ENCODE results near the gene KMT2C. TPM values are rescaled to one million over a fixed set of nuclear protein-coding genes. Genes with fewer than 3 reads are reported as not detected.
A peak's percentile ranks its signal among the peaks of the same experiment; 100 is the strongest.

Gene KMT2C
- total RNA-seq, 8 experiments from 2014 or later, result 27.8 to 64.0 (median 35.8) TPM

DNA sequence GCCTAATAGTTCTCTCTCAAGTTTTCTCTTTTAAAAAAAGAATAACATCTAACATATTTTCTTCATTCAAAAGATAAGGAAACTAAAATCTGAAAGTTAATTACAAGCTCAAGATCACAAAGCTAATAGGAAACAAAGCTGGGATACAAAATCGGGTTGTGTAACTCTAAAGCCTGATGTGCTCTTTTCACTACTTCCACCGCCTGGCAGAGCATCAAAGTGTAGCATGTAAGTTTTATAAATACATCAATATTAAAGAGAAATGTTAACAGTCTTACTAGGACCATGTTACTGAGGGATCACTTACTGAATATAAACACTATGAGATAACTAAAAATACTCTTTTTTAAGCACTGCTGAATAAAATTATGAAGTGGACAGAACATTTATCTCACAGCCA lies 97.2 kb downstream of the KMT2C start:
- H3K4me1 ChIP-seq (replicated peaks in 1 of 2), result peaks cover 0 to 2% of the 10 kb centered on the region in 2 donors
- H3K4me3 ChIP-seq, result no peak overlapping the region
- in situ Hi-C loops (cut with MboI; ENCODE audit: low pct_unique_long_range_greater_than_20kb in 2 of 9, low sequenced_read_pairs in 9 of 9, unreplicated experiment in 9 of 9), result loop anchor here in 1 of 9 experiments (25.0 kb wide), 1 partner anchor 374 kb away; no protein-coding TSS in a partner anchor
- 0 to 90% (median 79%) methylated on average over 1 to 2 of the region's 2 CpGs for WGBS, 10 experiments
- ATAC-seq (replicated peaks in 6 of 8), result no peak
- no peak overlapping the region for H3K27ac ChIP-seq

- Histone ChIP-seq H3K4me1 (replicated peaks in 1 of 2) (peaks cover 0 to 2% of the 10 kb centered on the region in 2 donors), H3K27ac (no peak overlapping the region), H3K4me3 (no peak overlapping the region)
- peak; percentile 33 to 88 (median 71) for ATAC-seq (replicated peaks in 6 of 8)
- WGBS, 10 experiments, result 26 to 100% (median 72%) methylated on average over 1 to 4 of the region's 4 CpGs; no CpG with 5 or more reads in 4 of the 10 experiments
- in situ Hi-C loops (cut with MboI; ENCODE audit: low pct_unique_long_range_greater_than_20kb in 2 of 9, low sequenced_read_pairs in 9 of 9, unreplicated experiment in 9 of 9), result loop anchor here in 1 of 9 experiments (25.0 kb wide), 1 partner anchor 375 kb away; no protein-coding TSS in a partner anchor
These were observed 98.9 kb downstream of the KMT2C start for GRCh38 chr7:152336754-152337368.

DNA sequence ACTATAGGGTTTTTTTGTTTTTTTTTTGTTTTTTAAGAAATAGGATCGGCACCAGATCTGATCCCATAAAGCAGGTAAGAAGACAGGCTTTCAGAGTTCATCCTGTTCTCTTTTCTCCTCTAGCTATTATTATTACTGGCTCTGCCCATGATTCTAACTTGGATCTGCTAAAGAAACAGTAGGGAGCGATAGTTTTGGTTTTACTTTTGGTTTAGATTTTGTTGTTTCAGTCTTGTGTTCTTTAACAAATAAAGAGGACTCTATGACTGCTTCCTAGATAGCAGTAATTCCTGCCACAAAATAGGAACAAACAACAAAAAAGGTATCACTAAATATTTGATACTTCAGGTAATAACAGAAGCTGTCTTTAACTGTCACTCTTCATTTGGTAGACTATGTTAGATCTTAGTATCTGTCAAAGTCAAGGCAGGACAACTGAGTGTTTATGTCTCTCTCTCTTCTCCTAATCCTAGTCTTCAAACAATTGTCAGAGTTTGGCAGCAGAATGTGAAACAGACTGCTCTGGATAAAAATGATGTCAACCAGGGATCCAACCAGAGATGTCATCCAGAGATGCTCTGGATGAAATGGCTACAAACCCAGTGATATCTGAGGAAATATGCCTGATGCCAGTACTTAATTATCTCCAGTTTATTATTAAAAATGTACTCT lies 99.8 kb downstream of the KMT2C start:
- Histone ChIP-seq H3K27ac (no peak overlapping the region), H3K4me3 (no peak overlapping the region), H3K4me1 (replicated peaks in 1 of 2) (no peaks in the 10 kb centered on the region)
- WGBS, 10 experiments, result 57 to 100% (median 85%) methylated on average over 1 to 2 of the region's 2 CpGs
- in situ Hi-C loops (cut with MboI; ENCODE audit: low pct_unique_long_range_greater_than_20kb in 2 of 9, low sequenced_read_pairs in 9 of 9, unreplicated experiment in 9 of 9), result loop anchor here in 1 of 9 experiments (25.0 kb wide), 1 partner anchor 376 kb away; no protein-coding TSS in a partner anchor
- ATAC-seq (replicated peaks in 6 of 8), result peak in 1 of 8 experiments; percentile 25

GRCh38 chr7:152333134-152333533 lies 102.7 kb downstream of the KMT2C start:
- ATAC-seq (replicated peaks in 6 of 8), result no peak
- 90 to 100% (median 100%) methylated on average over 1 to 2 of the region's 2 CpGs; no CpG with 5 or more reads in 2 of the 10 experiments for WGBS, 10 experiments

DNA sequence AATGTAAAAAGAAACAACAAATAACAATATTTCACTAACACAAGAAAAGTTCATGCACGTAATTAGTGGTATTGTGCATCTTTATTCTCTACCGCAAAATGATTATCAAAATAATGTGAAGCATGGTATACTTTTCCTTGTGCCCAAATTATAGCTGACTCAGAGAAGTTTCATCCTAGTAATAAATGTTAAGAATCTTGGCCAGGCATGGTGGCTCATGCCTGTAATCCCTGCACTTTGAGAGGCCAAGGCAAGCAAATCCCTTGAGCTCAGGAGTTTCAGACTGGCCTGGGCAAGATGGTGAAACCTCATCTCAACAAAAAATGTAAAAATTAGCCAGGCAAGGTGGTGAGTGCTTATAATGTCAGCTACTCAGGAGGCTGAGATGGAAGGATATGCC lies 105.0 kb downstream of the KMT2C start:
- H3K27ac ChIP-seq, result no peak overlapping the region
- ATAC-seq (replicated peaks in 6 of 8), result no peak
- H3K4me1 ChIP-seq (replicated peaks in 1 of 2), result no peaks in the 10 kb centered on the region
- 92 to 100% (median 100%) methylated on average over 1 to 2 of the region's 2 CpGs; no CpG with 5 or more reads in 2 of the 10 experiments for WGBS, 10 experiments
- in situ Hi-C loops (cut with MboI; ENCODE audit: low pct_unique_long_range_greater_than_20kb in 2 of 9, low sequenced_read_pairs in 9 of 9, unreplicated experiment in 9 of 9), result loop anchor here in 1 of 9 experiments (25.0 kb wide), 1 partner anchor 381 kb away; no protein-coding TSS in a partner anchor
- no peak overlapping the region for H3K4me3 ChIP-seq

More at GRCh38 chr7:152333134-152333533, 102.7 kb downstream of the KMT2C start:
- Histone ChIP-seq H3K4me3 (no peak overlapping the region), H3K27ac (no peak overlapping the region), H3K4me1 (replicated peaks in 1 of 2) (no peaks in the 10 kb centered on the region)
- in situ Hi-C loops (cut with MboI; ENCODE audit: low pct_unique_long_range_greater_than_20kb in 2 of 9, low sequenced_read_pairs in 9 of 9, unreplicated experiment in 9 of 9), result loop anchor here in 1 of 9 experiments (25.0 kb wide), 1 partner anchor 379 kb away; no protein-coding TSS in a partner anchor

DNA sequence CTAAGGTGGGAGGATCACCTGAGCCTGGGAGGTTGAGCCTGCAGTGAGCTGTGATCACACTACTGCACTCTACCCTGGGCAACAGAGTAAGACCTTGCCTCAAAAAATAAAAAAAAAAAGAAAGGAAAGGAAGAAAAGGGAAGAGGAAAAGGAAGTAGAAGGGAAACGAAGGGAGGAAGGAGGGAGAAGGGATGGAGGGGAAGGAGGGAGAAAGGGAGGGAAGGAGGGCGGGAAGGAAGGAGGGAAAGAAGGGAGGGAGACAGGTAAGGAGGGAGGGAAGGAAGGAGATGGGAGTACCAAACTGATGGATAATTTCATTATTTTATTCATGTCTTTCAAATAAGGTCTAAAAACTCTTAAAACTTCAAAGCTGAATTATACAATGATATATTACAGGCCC lies 106.3 kb downstream of the KMT2C start:
- in situ Hi-C loops (cut with MboI; ENCODE audit: low pct_unique_long_range_greater_than_20kb in 2 of 9, low sequenced_read_pairs in 9 of 9, unreplicated experiment in 9 of 9), result loop anchor here in 1 of 9 experiments (25.0 kb wide), 1 partner anchor 383 kb away; no protein-coding TSS in a partner anchor
- Histone ChIP-seq H3K27ac (no peak overlapping the region), H3K4me1 (replicated peaks in 1 of 2) (no peaks in the 10 kb centered on the region), H3K4me3 (no peak overlapping the region)
- no peak for ATAC-seq (replicated peaks in 6 of 8)
- WGBS, 10 experiments, result 85 to 100% (median 100%) methylated on average over 1 of the region's 2 CpGs; no CpG with 5 or more reads in 7 of the 10 experiments

DNA sequence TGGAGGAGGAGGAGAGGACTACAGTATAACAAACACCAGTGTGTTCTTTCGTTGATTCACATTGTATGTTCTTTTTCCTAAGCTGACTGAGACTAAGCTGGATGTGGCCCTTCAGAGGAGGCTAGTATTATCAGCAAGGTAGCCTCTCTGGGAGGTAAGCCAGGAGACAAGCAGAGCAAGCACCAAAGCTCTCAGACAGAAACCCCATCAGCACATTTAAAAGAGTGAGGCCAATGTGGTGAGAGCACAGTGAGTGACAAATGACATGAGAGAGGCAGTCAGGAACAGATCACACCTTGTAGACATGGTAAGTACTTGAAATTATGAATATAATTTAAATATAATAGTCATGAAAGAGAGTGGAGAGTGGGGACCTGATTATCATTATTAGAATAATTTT lies 107.6 kb downstream of the KMT2C start:
- no peak for ATAC-seq (replicated peaks in 6 of 8)
- H3K4me3 ChIP-seq, result no peak overlapping the region
- in situ Hi-C loops (cut with MboI; ENCODE audit: low pct_unique_long_range_greater_than_20kb in 2 of 9, low sequenced_read_pairs in 9 of 9, unreplicated experiment in 9 of 9), result loop anchor here in 1 of 9 experiments (25.0 kb wide), 1 partner anchor 384 kb away; no protein-coding TSS in a partner anchor
- WGBS, 10 experiments, result 78 to 100% (median 100%) methylated on average over 1 of the region's 1 CpG; no CpG with 5 or more reads in 4 of the 10 experiments
- no peak overlapping the region for H3K27ac ChIP-seq
- H3K4me1 ChIP-seq (replicated peaks in 1 of 2), result no peaks in the 10 kb centered on the region

- no peak for ATAC-seq (replicated peaks in 6 of 8)
- H3K4me3 ChIP-seq, result no peak overlapping the region
- H3K4me1 ChIP-seq (replicated peaks in 1 of 2), result peaks cover 0 to 3% of the 10 kb centered on the region in 2 donors
- H3K27ac ChIP-seq, result no peak overlapping the region
- 0 to 100% (median 83%) methylated on average over 1 to 2 of the region's 2 CpGs; no CpG with 5 or more reads in 3 of the 10 experiments for WGBS, 10 experiments
- in situ Hi-C loops (cut with MboI; ENCODE audit: low pct_unique_long_range_greater_than_20kb in 2 of 9, low sequenced_read_pairs in 9 of 9, unreplicated experiment in 9 of 9), result no loop called here
These were observed 120.0 kb downstream of the KMT2C start for GRCh38 chr7:152315845-152316244.

GRCh38 chr7:152313831-152314604 lies 121.8 kb downstream of the KMT2C start:
- Histone ChIP-seq H3K27ac (no peak overlapping the region), H3K4me3 (no peak overlapping the region), H3K4me1 (replicated peaks in 1 of 2) (peaks cover 0 to 3% of the 10 kb centered on the region in 2 donors)
- in situ Hi-C loops (cut with MboI; ENCODE audit: low pct_unique_long_range_greater_than_20kb in 2 of 9, low sequenced_read_pairs in 9 of 9, unreplicated experiment in 9 of 9), result no loop called here
- ATAC-seq (replicated peaks in 6 of 8), result peak in 6 of 8 experiments; percentile 44 to 92 (median 80)
- 17 to 100% (median 80%) methylated on average over 1 of the region's 1 CpG; no CpG with 5 or more reads in 4 of the 10 experiments for WGBS, 10 experiments

GRCh38 chr7:152313217-152313616 lies 122.6 kb downstream of the KMT2C start:
- H3K4me1 ChIP-seq (replicated peaks in 1 of 2), result peaks cover 0 to 3% of the 10 kb centered on the region in 2 donors
- no peak overlapping the region for H3K4me3 ChIP-seq
- ATAC-seq (replicated peaks in 6 of 8), result no peak
- no peak overlapping the region for H3K27ac ChIP-seq
- in situ Hi-C loops (cut with MboI; ENCODE audit: low pct_unique_long_range_greater_than_20kb in 2 of 9, low sequenced_read_pairs in 9 of 9, unreplicated experiment in 9 of 9), result no loop called here

DNA sequence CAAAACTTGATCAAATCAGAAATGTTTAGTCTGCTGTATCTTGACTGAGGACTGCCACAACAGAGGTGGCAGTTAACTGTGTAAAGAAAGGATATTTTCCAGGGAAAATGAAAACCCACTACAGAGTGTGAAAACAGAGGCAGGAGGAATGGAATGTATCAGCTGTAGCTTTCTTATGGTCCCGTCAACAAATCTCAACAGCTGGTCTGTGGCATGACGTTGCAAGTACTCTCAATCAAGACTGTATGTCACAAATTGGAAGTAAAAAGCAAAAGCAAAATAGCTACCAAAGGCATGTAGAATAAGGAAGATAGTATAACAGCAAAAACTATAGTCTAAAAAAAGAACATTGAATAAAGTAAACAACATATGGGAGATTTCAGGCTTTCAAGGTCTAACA lies 123.5 kb downstream of the KMT2C start:
- in situ Hi-C loops (cut with MboI; ENCODE audit: low pct_unique_long_range_greater_than_20kb in 2 of 9, low sequenced_read_pairs in 9 of 9, unreplicated experiment in 9 of 9), result no loop called here
- Histone ChIP-seq H3K4me1 (replicated peaks in 1 of 2) (peaks cover 0 to 3% of the 10 kb centered on the region in 2 donors), H3K27ac (no peak overlapping the region), H3K4me3 (no peak overlapping the region)
- 64 to 100% (median 93%) methylated on average over 1 to 2 of the region's 2 CpGs for WGBS, 10 experiments
- no peak for ATAC-seq (replicated peaks in 6 of 8)

DNA sequence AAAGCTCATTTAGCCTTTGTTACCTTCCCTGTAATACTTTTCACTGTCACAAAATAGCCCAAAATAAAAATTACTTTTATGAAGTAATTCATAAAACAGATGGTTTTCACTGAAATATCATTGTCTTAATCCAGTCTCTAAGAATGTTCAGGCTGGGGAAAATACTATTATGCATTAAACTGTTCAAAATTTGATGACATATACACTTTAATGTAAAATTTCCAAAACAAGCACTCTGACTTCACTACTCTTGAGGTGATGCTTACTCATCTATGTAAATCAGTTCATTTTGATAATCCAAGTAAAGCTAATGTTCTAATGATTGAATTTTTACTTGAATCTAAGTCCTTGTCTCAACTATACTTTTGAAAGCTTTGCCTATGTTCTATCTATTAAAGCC lies 127.9 kb downstream of the KMT2C start:
- no peak for ATAC-seq (replicated peaks in 6 of 8)
- Histone ChIP-seq H3K27ac (no peak overlapping the region), H3K4me1 (replicated peaks in 1 of 2) (no peaks in the 10 kb centered on the region), H3K4me3 (no peak overlapping the region)
- in situ Hi-C loops (cut with MboI; ENCODE audit: low pct_unique_long_range_greater_than_20kb in 2 of 9, low sequenced_read_pairs in 9 of 9, unreplicated experiment in 9 of 9), result no loop called here

All from motor neuron (in vitro differentiated cells).